Measurements from ENCODE around the gene FAM47E.

DNA sequence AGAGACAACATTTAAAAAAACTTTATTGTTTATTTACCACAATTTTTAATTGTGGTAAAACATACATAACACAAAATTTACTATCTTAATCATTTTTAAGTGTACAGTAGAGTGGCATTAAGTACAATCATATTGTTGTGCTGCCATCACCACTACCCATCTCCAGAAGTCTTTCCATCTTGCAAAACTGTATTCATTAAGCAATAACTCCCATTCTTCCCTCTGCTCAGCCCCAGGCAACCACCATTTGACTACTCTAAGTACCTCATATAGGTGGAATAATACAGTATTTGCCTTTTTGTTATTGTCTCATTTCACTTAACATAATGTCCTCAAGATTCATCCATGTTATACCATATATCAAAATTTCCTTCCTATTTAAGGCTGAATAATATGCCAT, 12.8 kb upstream of the FAM47E start:
- TF ChIP-seq, protein P1, sequence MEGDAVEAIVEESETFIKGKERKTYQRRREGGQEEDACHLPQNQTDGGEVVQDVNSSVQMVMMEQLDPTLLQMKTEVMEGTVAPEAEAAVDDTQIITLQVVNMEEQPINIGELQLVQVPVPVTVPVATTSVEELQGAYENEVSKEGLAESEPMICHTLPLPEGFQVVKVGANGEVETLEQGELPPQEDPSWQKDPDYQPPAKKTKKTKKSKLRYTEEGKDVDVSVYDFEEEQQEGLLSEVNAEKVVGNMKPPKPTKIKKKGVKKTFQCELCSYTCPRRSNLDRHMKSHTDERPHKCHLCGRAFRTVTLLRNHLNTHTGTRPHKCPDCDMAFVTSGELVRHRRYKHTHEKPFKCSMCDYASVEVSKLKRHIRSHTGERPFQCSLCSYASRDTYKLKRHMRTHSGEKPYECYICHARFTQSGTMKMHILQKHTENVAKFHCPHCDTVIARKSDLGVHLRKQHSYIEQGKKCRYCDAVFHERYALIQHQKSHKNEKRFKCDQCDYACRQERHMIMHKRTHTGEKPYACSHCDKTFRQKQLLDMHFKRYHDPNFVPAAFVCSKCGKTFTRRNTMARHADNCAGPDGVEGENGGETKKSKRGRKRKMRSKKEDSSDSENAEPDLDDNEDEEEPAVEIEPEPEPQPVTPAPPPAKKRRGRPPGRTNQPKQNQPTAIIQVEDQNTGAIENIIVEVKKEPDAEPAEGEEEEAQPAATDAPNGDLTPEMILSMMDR (IDR thresholded peaks at IDR 0.05; ENCODE audit: poor library complexity) = no peak
- no peak for TF ChIP-seq EZH2 (IDR thresholded peaks at IDR 0.05; ENCODE audit: borderline replicate concordance)
- no peak for TF ChIP-seq EZH2phosphoT487 (IDR thresholded peaks at IDR 0.05; ENCODE audit: low read depth, severe bottlenecking, unreplicated experiment)

Measured in hepatocyte (in vitro differentiated cells).